HG03575 (cell line): ENCODE data around the gene ANKS1A.
"Not testable (repeated sequence)": the region's sequence is repeated elsewhere in the genome, so short reads cannot be mapped to it uniquely, and the experiment has no call there.

Experiments used
- ATAC-seq: cut with Tn5 transposase; IDR thresholded peaks from one replicate; pipeline ENCODE4 v1.9.1; 2021; ENCODE audit not compliant: unreplicated experiment, insufficient number of reproducible peaks, low FRiP score; ENCODE audit errors: extremely low read depth

ANKS1A gene

GRCh38 chr6:34888874-34889555 lies at the start of gene ANKS1A:
ANKS1A (plus strand) TSS chr6:34889255; CDS start chr6:34889403, 148 bp downstream.
- ATAC-seq, result no peak

GRCh38 chr6:34839666-34840352 lies 49.2 kb upstream of the ANKS1A start:
- ATAC-seq, result no peak

GRCh38 chr6:34849066-34849465 lies 40.0 kb upstream of the ANKS1A start:
- ATAC-seq, result not testable (repeated sequence)

GRCh38 chr6:34851361-34851760 lies 37.7 kb upstream of the ANKS1A start:
- ATAC-seq, result no peak

- no peak for ATAC-seq
Measured at GRCh38 chr6:34852406-34853085, 36.5 kb upstream of the ANKS1A start.

- ATAC-seq, result no peak
Measured at GRCh38 chr6:34855463-34855862, 33.6 kb upstream of the ANKS1A start.

- no peak for ATAC-seq
Measured at GRCh38 chr6:34858681-34859080, 30.4 kb upstream of the ANKS1A start.

- ATAC-seq, result no peak
Measured at GRCh38 chr6:34859951-34860350, 29.1 kb upstream of the ANKS1A start.

GRCh38 chr6:34860776-34861175 lies 28.3 kb upstream of the ANKS1A start:
- ATAC-seq, result no peak

- ATAC-seq, result no peak
Measured at GRCh38 chr6:34864007-34864406, 25.0 kb upstream of the ANKS1A start.

GRCh38 chr6:34865107-34865506 lies 23.9 kb upstream of the ANKS1A start:
- no peak for ATAC-seq

- ATAC-seq, result no peak
Measured at GRCh38 chr6:34866509-34866908, 22.5 kb upstream of the ANKS1A start.

GRCh38 chr6:34867484-34867883 lies 21.6 kb upstream of the ANKS1A start:
- no peak for ATAC-seq

GRCh38 chr6:34871853-34872252 lies 17.2 kb upstream of the ANKS1A start:
- ATAC-seq, result no peak

- ATAC-seq, result no peak
Measured at GRCh38 chr6:34872332-34872731, 16.7 kb upstream of the ANKS1A start.

GRCh38 chr6:34875292-34876213 lies 13.5 kb upstream of the ANKS1A start:
- no peak for ATAC-seq

GRCh38 chr6:34876472-34876871 lies 12.6 kb upstream of the ANKS1A start:
- no peak for ATAC-seq

GRCh38 chr6:34877259-34877658 lies 11.8 kb upstream of the ANKS1A start:
- no peak for ATAC-seq

GRCh38 chr6:34877869-34878485 lies 11.1 kb upstream of the ANKS1A start:
- no peak for ATAC-seq
